Stimulated activated CD4-positive, alpha-beta T cell treated with anti-CD3 and anti-CD28 coated beads, Interleukin-1b, Interleukin-23, amount 100 ng/mL, for 1 hour (primary cell): ENCODE results near the gene ATP2B2.

ENCODE experiments used
- DNase-seq, 2 donors: peaks; one replicate each; pipeline ENCODE4 v3.0.0-alpha.2; 2020; ENCODE audit warnings: low read depth in 2 of 2

Gene ATP2B2

GRCh38 chr3:10428406-10429091 lies 76.8 kb downstream of the ATP2B2 start:
- DNase-seq: no peak

- no peak for DNase-seq
Observed at GRCh38 chr3:10426346-10427220, 78.8 kb downstream of the ATP2B2 start.

GRCh38 chr3:10423171-10423882 lies 82.1 kb downstream of the ATP2B2 start:
- no peak for DNase-seq

- DNase-seq: no peak
Observed at GRCh38 chr3:10421996-10422395, 83.4 kb downstream of the ATP2B2 start.

GRCh38 chr3:10420745-10421475 lies 84.5 kb downstream of the ATP2B2 start:
- DNase-seq: no peak

GRCh38 chr3:10419637-10420232 lies 85.7 kb downstream of the ATP2B2 start:
- no peak for DNase-seq

- DNase-seq: no peak
Observed at GRCh38 chr3:10417847-10418246, 87.5 kb downstream of the ATP2B2 start.

GRCh38 chr3:10416730-10417300 lies 88.6 kb downstream of the ATP2B2 start:
- DNase-seq: no peak

- DNase-seq: no peak
Observed at GRCh38 chr3:10413041-10413440, 92.3 kb downstream of the ATP2B2 start.

GRCh38 chr3:10411598-10412332 lies 93.6 kb downstream of the ATP2B2 start:
- DNase-seq: no peak

GRCh38 chr3:10410383-10411002 lies 94.9 kb downstream of the ATP2B2 start:
- no peak for DNase-seq

- DNase-seq: no peak
Observed at GRCh38 chr3:10408680-10409079, 96.7 kb downstream of the ATP2B2 start.

- DNase-seq: no peak
Observed at GRCh38 chr3:10407361-10407760, 98.0 kb downstream of the ATP2B2 start.

GRCh38 chr3:10406414-10406813 lies 99.0 kb downstream of the ATP2B2 start:
- DNase-seq: no peak

- DNase-seq: no peak
Observed at GRCh38 chr3:10405816-10406215, 99.6 kb downstream of the ATP2B2 start.

GRCh38 chr3:10404876-10405275 lies 100.5 kb downstream of the ATP2B2 start:
- no peak for DNase-seq

- DNase-seq: no peak
Observed at GRCh38 chr3:10404377-10404776, 101.0 kb downstream of the ATP2B2 start.

- DNase-seq: no peak
Observed at GRCh38 chr3:10401990-10402761, 103.2 kb downstream of the ATP2B2 start.
